GM12892 (cell line): ENCODE measurements around the gene ARMC7.

Experiments
- POLR2A ChIP-seq: IDR thresholded peaks from 2 replicates; pipeline ENCODE4 v1.6.1; 2011; ENCODE audit warnings: low read depth, low read length, control low read depth
- TAF1 ChIP-seq: IDR thresholded peaks from 2 replicates; pipeline ENCODE4 v1.6.1; 2011; ENCODE audit warnings: low read depth, mild to moderate bottlenecking, control low read depth, low read length, borderline replicate concordance

GRCh38 chr17:75109046-75109406 is 743 bp upstream of the ARMC7 start:
- TF ChIP-seq POLR2A = no peak
- no peak for TF ChIP-seq TAF1
